H9 (cell line): ENCODE data around the gene NANOS3. TPM values are rescaled to one million over a fixed set of nuclear protein-coding genes. Genes with fewer than 3 reads are reported as not detected.
A peak's percentile ranks its signal among the peaks of the same experiment; 100 is the strongest.

Experiments used
- DNase-seq: peaks from one replicate; pipeline ENCODE4 v3.0.0-alpha.2; 2017
- H2AFZ ChIP-seq: one replicate; pipeline ENCODE4 v1.6.1; 2013; ENCODE audit warnings: mild to moderate bottlenecking, low read length, control low read depth, moderate library complexity
- H2AK5ac ChIP-seq: 2 replicates; pipeline ENCODE4 v1.6.1; 2013; ENCODE audit warnings: low read length, control low read depth, mixed read lengths; ENCODE audit not compliant: insufficient read length
- H2BK120ac ChIP-seq: one replicate; pipeline ENCODE4 v1.6.1; 2013; ENCODE audit warnings: low read depth, mild to moderate bottlenecking, low read length, control low read depth, inconsistent platforms; ENCODE audit not compliant: poor library complexity, severe bottlenecking
- H2BK12ac ChIP-seq: 2 replicates; pipeline ENCODE4 v1.6.1; 2013; ENCODE audit warnings: low read length, control low read depth, mixed read lengths, low read depth; ENCODE audit not compliant: insufficient read length
- H2BK15ac ChIP-seq: 2 replicates; pipeline ENCODE4 v1.6.1; 2013; ENCODE audit warnings: low read depth, low read length, control low read depth
- H2BK20ac ChIP-seq: one replicate; pipeline ENCODE4 v1.6.1; 2013; ENCODE audit warnings: low read depth, mild to moderate bottlenecking, low read length, control low read depth, inconsistent platforms; ENCODE audit not compliant: poor library complexity, severe bottlenecking
- H2BK5ac ChIP-seq: 2 replicates; pipeline ENCODE4 v1.6.1; 2013; ENCODE audit warnings: low read length, control low read depth, mixed read lengths; ENCODE audit not compliant: insufficient read length
- H3K14ac ChIP-seq: 2 replicates; pipeline ENCODE4 v1.6.1; 2013; ENCODE audit warnings: low read length, control low read depth; ENCODE audit not compliant: insufficient read depth
- H3K18ac ChIP-seq: 2 replicates; pipeline ENCODE4 v1.6.1; 2013; ENCODE audit warnings: low read depth, mild to moderate bottlenecking, mixed read lengths, low read length, control low read depth; ENCODE audit not compliant: insufficient read length
- H3K23ac ChIP-seq: 2 replicates; pipeline ENCODE4 v1.6.1; 2013; ENCODE audit warnings: low read length, control low read depth, mixed read lengths, low read depth; ENCODE audit not compliant: insufficient read length
- H3K23me2 ChIP-seq: 2 replicates; pipeline ENCODE4 v1.6.1; 2013; ENCODE audit warnings: low read depth, mild to moderate bottlenecking, mixed read lengths, low read length, control low read depth; ENCODE audit not compliant: insufficient read length, poor library complexity, severe bottlenecking
- H3K27ac ChIP-seq: 2 replicates; pipeline ENCODE4 v1.5.1; 2013; ENCODE audit warnings: low read length, control low read depth, mixed read lengths, low read depth; ENCODE audit not compliant: insufficient read length
- H3K27me3 ChIP-seq: 2 replicates; pipeline ENCODE4 v1.6.1; 2013; ENCODE audit warnings: low read length, control low read depth, inconsistent platforms; ENCODE audit not compliant: insufficient read depth
- H3K4ac ChIP-seq: 2 replicates; pipeline ENCODE4 v1.6.1; 2013; ENCODE audit warnings: low read depth, mild to moderate bottlenecking, control low read depth, inconsistent platforms, low read length, moderate library complexity
- H3K4me1 ChIP-seq: 2 replicates; pipeline ENCODE4 v1.6.1; 2013; ENCODE audit warnings: low read length, control low read depth, inconsistent platforms; ENCODE audit not compliant: insufficient read depth
- H3K4me2 ChIP-seq: 2 replicates; pipeline ENCODE4 v1.6.1; 2013; ENCODE audit warnings: low read length, control low read depth, mixed read lengths; ENCODE audit not compliant: insufficient read length, insufficient read depth
- H3K56ac ChIP-seq: 2 replicates; pipeline ENCODE4 v1.6.1; 2013; ENCODE audit warnings: low read depth, mild to moderate bottlenecking, mixed read lengths, low read length, control low read depth; ENCODE audit not compliant: insufficient read length
- H3K79me1 ChIP-seq: 2 replicates; pipeline ENCODE4 v1.6.1; 2013; ENCODE audit warnings: low read depth, mild to moderate bottlenecking, moderate library complexity, low read length, control low read depth, inconsistent platforms; ENCODE audit not compliant: insufficient read depth, poor library complexity, severe bottlenecking
- H3K79me2 ChIP-seq: 2 replicates; pipeline ENCODE4 v1.6.1; 2013; ENCODE audit warnings: low read length, control low read depth, inconsistent platforms; ENCODE audit not compliant: insufficient read depth
- H3K9ac ChIP-seq: 2 replicates; pipeline ENCODE4 v1.6.1; 2013; ENCODE audit warnings: low read length, control low read depth, mixed read lengths; ENCODE audit not compliant: insufficient read length; ENCODE audit errors: extremely low read depth
- H3K9me3 ChIP-seq: one replicate; pipeline ENCODE4 v1.6.1; 2013; ENCODE audit warnings: low read depth, low read length, inconsistent platforms; ENCODE audit not compliant: control insufficient read depth
- H3T11ph ChIP-seq: one replicate; pipeline ENCODE4 v1.6.1; 2013; ENCODE audit warnings: mild to moderate bottlenecking, low read length, control low read depth, inconsistent platforms
- H4K20me1 ChIP-seq: one replicate; pipeline ENCODE4 v1.6.1; 2013; ENCODE audit not compliant: control insufficient read depth, insufficient read length, insufficient read depth
- H4K5ac ChIP-seq: 2 replicates; pipeline ENCODE4 v1.6.1; 2013; ENCODE audit warnings: low read depth, mild to moderate bottlenecking, mixed read lengths, low read length, control low read depth; ENCODE audit not compliant: insufficient read length
- H4K8ac ChIP-seq: replicated peaks from 2 replicates; pipeline ENCODE4 v1.6.1; 2013; ENCODE audit warnings: low read length, control low read depth, mixed read lengths, low read depth; ENCODE audit not compliant: insufficient read length
- H4K91ac ChIP-seq: 2 replicates; pipeline ENCODE4 v1.6.1; 2013; ENCODE audit warnings: low read depth, mild to moderate bottlenecking, moderate library complexity, mixed read lengths, low read length, control low read depth; ENCODE audit not compliant: insufficient read length
- H3K27ac Mint-ChIP-seq, 3 experiments: 2 replicates in 2 of 3; 3 replicates in 1 of 3; pipeline ENCODE4 v1.8.0; 2020 to 2021; ENCODE audit warnings: mixed read lengths in 3 of 3, mild to moderate bottlenecking in 1 of 3, moderate library complexity in 1 of 3
- H3K27me3 Mint-ChIP-seq: 2 replicates; pipeline ENCODE4 v1.8.0; 2021; ENCODE audit warnings: low read depth, mild to moderate bottlenecking, moderate library complexity, mixed read lengths
- H3K36me3 Mint-ChIP-seq, 3 experiments: 2 replicates in 2 of 3; 3 replicates in 1 of 3; pipeline ENCODE4 v1.8.0; 2020 to 2021; ENCODE audit warnings: low read depth in 3 of 3, mixed read lengths in 3 of 3; ENCODE audit not compliant: insufficient read depth in 1 of 3
- H3K4me1 Mint-ChIP-seq, 2 experiments: 2 replicates each; pipeline ENCODE4 v1.8.0; 2020; ENCODE audit warnings: mixed read lengths in 2 of 2
- H3K4me3 Mint-ChIP-seq, 2 experiments: 2 replicates in 1 of 2; 3 replicates in 1 of 2; pipeline ENCODE4 v1.8.0; 2020 to 2021; ENCODE audit warnings: mild to moderate bottlenecking in 2 of 2, mixed read lengths in 2 of 2, moderate library complexity in 1 of 2
- H3K9me3 Mint-ChIP-seq, 2 experiments: 2 replicates in 1 of 2; 3 replicates in 1 of 2; pipeline ENCODE4 v1.8.0; 2020; ENCODE audit warnings: mild to moderate bottlenecking in 2 of 2, mixed read lengths in 2 of 2, moderate library complexity in 1 of 2
- CTCF ChIP-seq: fragments of 200-600 bp; sonication (generic); conservative IDR thresholded peaks from 3 replicates; pipeline ENCODE4 v1.8.0; 2021; ENCODE audit warnings: antibody characterized with exemption, mild to moderate bottlenecking
- WGBS: extraction: QIAGEN DNeasy Blood & Tissue Kit; methylation state at CpG from one replicate; pipeline ENCODE4 v1.1.7; 2013; ENCODE audit warnings: missing lambda C conversion rate, low lambda C conversion rate, mixed read lengths; ENCODE audit not compliant: insufficient read length; ENCODE audit errors: extremely low coverage; 5-methylcytosine and 5-hydroxymethylcytosine counted together
- total RNA-seq: library from RNA; stranded (reverse); gene quantifications from 2 replicates; pipeline ENCODE4 v1.2.1, GENCODE V29; 2021

NANOS3 gene
- total RNA-seq, 1 experiment from 2014 or later, result not detected

GRCh38 chr19:13864046-13864666 is 12.8 kb upstream of the NANOS3 start:
- no peak overlapping the region for H3K27ac Mint-ChIP-seq

More at GRCh38 chr19:13864046-13864666, 12.8 kb upstream of the NANOS3 start:
- H3K79me1 ChIP-seq, result no peaks in the 10 kb centered on the region
- Mint-ChIP-seq H3K4me3 (peak overlapping the region; percentile 53 to 80), H3K27me3 (peaks cover 59% of the 10 kb centered on the region), H3K9me3 (no peaks in the 10 kb centered on the region), H3K4me1 (peaks cover 18 to 38% of the 10 kb centered on the region in 2 experiments), H3K36me3 (no peaks in the 10 kb centered on the region; a peak in 2 of 7 replicates)
- H3K4me1 ChIP-seq, result no peaks in the 10 kb centered on the region
- no peak for TF ChIP-seq CTCF
- H3K14ac ChIP-seq, result no peak overlapping the region
- no peak for DNase-seq
- no peak overlapping the region for H2BK20ac ChIP-seq
- H2BK5ac ChIP-seq, result no peak overlapping the region
- H3K79me2 ChIP-seq, result no peaks in the 10 kb centered on the region
- no peak overlapping the region for H3K56ac ChIP-seq
- H3K9me3 ChIP-seq, result no peaks in the 10 kb centered on the region
- peaks cover 2% of the 10 kb centered on the region for H3K23me2 ChIP-seq
- no peak overlapping the region for H4K91ac ChIP-seq
- H4K20me1 ChIP-seq, result no peaks in the 10 kb centered on the region
- no peak overlapping the region for H3K4ac ChIP-seq
- H2BK120ac ChIP-seq, result no peak overlapping the region
- H4K5ac ChIP-seq, result no peak overlapping the region
- no peak overlapping the region for H3K4me2 ChIP-seq
- H3K18ac ChIP-seq, result no peak overlapping the region
- H3K27me3 ChIP-seq, result peaks cover 22% of the 10 kb centered on the region; the same call in 1 of the 2 replicates
- no peak overlapping the region for H2BK15ac ChIP-seq
- H4K8ac ChIP-seq, result no peak overlapping the region
- H3K27ac ChIP-seq, result no peak overlapping the region
- H2BK12ac ChIP-seq, result no peak overlapping the region
- no peak overlapping the region for H3T11ph ChIP-seq
- no peak overlapping the region for H3K23ac ChIP-seq
- no peak overlapping the region for H3K9ac ChIP-seq
- no CpG with 5 or more reads among the region's 13 CpGs for WGBS
- H2AK5ac ChIP-seq, result no peak overlapping the region
- no peak overlapping the region for H2AFZ ChIP-seq
